PC-9 (cell line): Measurements from ENCODE around the gene BAG1. TPM values are rescaled to one million over a fixed set of nuclear protein-coding genes. Genes with fewer than 3 reads are reported as not detected.

ENCODE experiments used
- BruUV-seq: library from RNA; stranded (reverse); fragments of 400-500 nt; replicated peaks from 2 replicates; lab custom pipeline; 2021; lab: Mats Ljungman, UMichigan
- CTCF ChIA-PET: fragments of 300-600 bp; sonication (Branson Sonifier 250); formaldehyde crosslinking; loops from one replicate; lab custom pipeline; 2022; ENCODE audit warnings: antibody characterized with exemption; lab: Charles Lee
- POLR2A ChIA-PET: fragments of 300-600 bp; sonication (Branson Sonifier 250); formaldehyde crosslinking; loops from one replicate; lab custom pipeline; 2022; ENCODE audit warnings: antibody characterized with exemption; ENCODE audit not compliant: unreplicated experiment; lab: Charles Lee
- DNase-seq, 2 experiments: peaks; one replicate each; pipeline versions ENCODE4 v3.0.0 to v3.0.0-alpha.2; 2015 to 2022; ENCODE audit warnings: mixed read lengths in 1 of 2
- H2AFZ ChIP-seq: fragments of 200-600 bp; sonication (generic); 2 replicates; pipeline ENCODE4 v1.8.1; 2017; ENCODE audit warnings: antibody characterized with exemption
- H3F3A ChIP-seq: fragments of 200-600 bp; sonication (generic); 2 replicates; pipeline ENCODE4 v1.8.1; 2017; ENCODE audit warnings: antibody characterized with exemption, mild to moderate bottlenecking, low read depth; ENCODE audit not compliant: insufficient read depth
- H3K27ac ChIP-seq: fragments of 200-600 bp; sonication (generic); 2 replicates; pipeline ENCODE4 v1.6.1; 2016; ENCODE audit warnings: mixed run types
- H3K27me3 ChIP-seq: fragments of 200-600 bp; sonication (generic); 2 replicates; pipeline ENCODE4 v1.6.1; 2016; ENCODE audit warnings: low read depth, mixed run types; ENCODE audit not compliant: insufficient read depth
- H3K36me3 ChIP-seq: fragments of 200-600 bp; sonication (generic); 2 replicates; pipeline ENCODE4 v1.6.1; 2016; ENCODE audit warnings: low read depth, mixed run types
- H3K4me1 ChIP-seq: fragments of 200-600 bp; sonication (generic); replicated peaks from 2 replicates; pipeline ENCODE4 v1.6.1; 2016; ENCODE audit warnings: mixed run types; ENCODE audit not compliant: insufficient read depth
- H3K4me2 ChIP-seq: fragments of 200-600 bp; sonication (generic); 2 replicates; pipeline ENCODE4 v1.6.1; 2017; ENCODE audit warnings: mixed run types
- H3K4me3 ChIP-seq: fragments of 200-600 bp; sonication (generic); 2 replicates; pipeline ENCODE4 v1.6.1; 2016; ENCODE audit warnings: mixed run types
- H3K79me2 ChIP-seq: fragments of 200-600 bp; sonication (generic); 2 replicates; pipeline ENCODE4 v1.6.1; 2017; ENCODE audit warnings: low read depth, mixed run types
- H3K9me2 ChIP-seq: fragments of 200-600 bp; sonication (generic); 2 replicates; pipeline ENCODE4 v1.8.1; 2017; ENCODE audit warnings: mild to moderate bottlenecking; ENCODE audit not compliant: insufficient read depth
- H3K9me3 ChIP-seq: fragments of 200-600 bp; sonication (generic); 2 replicates; pipeline ENCODE4 v1.8.1; 2016; ENCODE audit warnings: low read depth; ENCODE audit not compliant: insufficient read depth
- H4K20me1 ChIP-seq: fragments of 200-600 bp; sonication (generic); 2 replicates; pipeline ENCODE4 v1.8.1; 2017; ENCODE audit not compliant: insufficient read depth
- CTCF ChIP-seq: fragments of 200-600 bp; sonication (generic); conservative IDR thresholded peaks from 2 replicates; pipeline ENCODE4 v1.6.1; 2017; ENCODE audit warnings: mixed run types, antibody characterized with exemption, mild to moderate bottlenecking, moderate library complexity
- EZH2 ChIP-seq: fragments of 200-600 bp; sonication (generic); IDR thresholded peaks from 2 replicates; pipeline ENCODE4 v1.8.0; 2017; ENCODE audit warnings: antibody characterized with exemption, low read depth
- intact Hi-C: fragments of 100-400 bp; cut with micrococcal nuclease; formaldehyde crosslinking; loops from one replicate; pipeline ENCODE4 v1.10.0; 2022; ENCODE audit not compliant: unreplicated experiment
- total RNA-seq: library from RNA; stranded (reverse); gene quantifications from 2 replicates; pipeline ENCODE4 v1.2.3, GENCODE V29; 2021

Gene BAG1
- total RNA-seq, 1 experiment from 2014 or later = 21.9 TPM

- H3K27me3 ChIP-seq = no peaks in the 10 kb centered on the region
These were observed 40.8 kb downstream of the BAG1 start for GRCh38 chr9:33223696-33224095.

GRCh38 chr9:33222031-33222430, 42.5 kb downstream of the BAG1 start:
- DNase-seq = no peak
- H3K9me2 ChIP-seq = no peaks in the 10 kb centered on the region
- H4K20me1 ChIP-seq = no peaks in the 10 kb centered on the region
- no peaks in the 10 kb centered on the region for H3F3A ChIP-seq
- CTCF ChIA-PET = interaction anchor here (0.5 kb wide), 1 partner anchor 160 kb away, joined by 8 read pairs; no protein-coding TSS in a partner anchor
- H3K27me3 ChIP-seq = no peaks in the 10 kb centered on the region
- H3K4me3 ChIP-seq = no peak overlapping the region
- no peak overlapping the region for H3K4me2 ChIP-seq
- peaks cover 5% of the 10 kb centered on the region for H3K4me1 ChIP-seq
- POLR2A ChIA-PET = no interaction called here
- H3K9me3 ChIP-seq = no peaks in the 10 kb centered on the region
- no peaks in the 10 kb centered on the region for H3K36me3 ChIP-seq
- no peaks in the 10 kb centered on the region for H3K79me2 ChIP-seq
- BruUV-seq = no TSS peak
- H3K27ac ChIP-seq = no peak overlapping the region
- intact Hi-C loops = loop anchor here (10.0 kb wide), 1 partner anchor 217 kb away; the partner anchor contains the start of gene APTX
- H2AFZ ChIP-seq = no peak overlapping the region
- TF ChIP-seq CTCF (no peak), EZH2 (no peak)

More at GRCh38 chr9:33223696-33224095, 40.8 kb downstream of the BAG1 start:
- POLR2A ChIA-PET = interaction anchor here (0.6 kb wide), 1 partner anchor 58 kb away, joined by 3 read pairs; no protein-coding TSS in a partner anchor
- no TSS peak for BruUV-seq
- Histone ChIP-seq H3K4me1 (peaks cover 9% of the 10 kb centered on the region), H3K27ac (no peak overlapping the region), H4K20me1 (no peaks in the 10 kb centered on the region), H2AFZ (no peak overlapping the region), H3F3A (no peaks in the 10 kb centered on the region), H3K9me2 (no peaks in the 10 kb centered on the region), H3K4me2 (no peak overlapping the region), H3K36me3 (no peaks in the 10 kb centered on the region), H3K4me3 (no peak overlapping the region), H3K79me2 (no peaks in the 10 kb centered on the region), H3K9me3 (no peaks in the 10 kb centered on the region)
- DNase-seq = no peak
- intact Hi-C loops = loop anchor here (2.0 to 10.0 kb wide), 2 partner anchors 63 to 219 kb away; partner anchors contain the start of gene APTX
- CTCF ChIA-PET = no interaction called here
- TF ChIP-seq EZH2 (no peak), CTCF (peak; percentile 50; the same call in 1 of the 2 replicates)

- Histone ChIP-seq H3F3A (no peaks in the 10 kb centered on the region), H3K79me2 (no peaks in the 10 kb centered on the region), H3K9me2 (no peaks in the 10 kb centered on the region), H3K9me3 (no peaks in the 10 kb centered on the region), H3K4me2 (no peak overlapping the region), H3K4me1 (peaks cover 5% of the 10 kb centered on the region), H3K4me3 (no peak overlapping the region), H3K27ac (no peak overlapping the region), H4K20me1 (no peaks in the 10 kb centered on the region), H2AFZ (no peak overlapping the region), H3K27me3 (no peaks in the 10 kb centered on the region), H3K36me3 (no peaks in the 10 kb centered on the region)
- BruUV-seq = no TSS peak
- TF ChIP-seq EZH2 = no peak
- TF ChIP-seq CTCF = no peak
- ChIA-PET POLR2A (no interaction called here), CTCF (interaction anchor here (0.5 kb wide), 1 partner anchor 160 kb away, joined by 8 read pairs; no protein-coding TSS in a partner anchor)
- DNase-seq = no peak
- intact Hi-C loops = loop anchor here (10.0 kb wide), 1 partner anchor 217 kb away; the partner anchor contains the start of gene APTX
These were observed 43.0 kb downstream of the BAG1 start for GRCh38 chr9:33221568-33221884.
